K562 (cell line): Measurements from ENCODE around the gene TMEM135. TPM values are rescaled to one million over a fixed set of nuclear protein-coding genes. Genes with fewer than 3 reads are reported as not detected.

Experiments used
- ATAC-seq: fragments of 200-7000 bp; cut with Tn5 transposase; 3 replicates; pipeline ENCODE4 v1.9.1; 2020; ENCODE audit warnings: moderate library complexity
- BruUV-seq: library from RNA; stranded (reverse); fragments of 400-500 nt; replicated peaks from 2 replicates; lab custom pipeline; 2021; lab: Mats Ljungman, UMichigan
- CTCF ChIA-PET: fragments of 300-600 bp; formaldehyde crosslinking; extraction: SDS; loops from one replicate; lab custom pipeline; 2021; ENCODE audit warnings: low intra/inter-chr PET ratio; lab: Yijun Ruan, JAX
- POLR2A ChIA-PET: fragments of 300-600, 350-650 bp; sonication (Branson Sonifier 250); formaldehyde crosslinking; extraction: SDS; loops from one replicate; lab custom pipeline; 2021; ENCODE audit warnings: antibody characterized with exemption, inconsistent platforms; lab: Yijun Ruan, JAX
- DNase-seq, 4 experiments: peaks; one replicate each; pipeline versions ENCODE4 v3.0.0 to v3.0.0-alpha.2; 2011 to 2018; ENCODE audit warnings: low spot score in 3 of 4, mixed read lengths in 3 of 4; ENCODE audit errors: extremely low read depth in 1 of 4
- FAIRE-seq: peaks from 2 replicates; lab custom pipeline; 2011; peaks lifted over from hg19 to GRCh38; lab: Jason Lieb, UNC
- H2AFZ ChIP-seq: 2 replicates; pipeline ENCODE4 v1.6.0; 2011; ENCODE audit warnings: low read depth, low read length, control low read depth, inconsistent platforms
- H3K27ac ChIP-seq: fragments of 200-600 bp; 3 replicates; pipeline ENCODE4 v1.8.0; 2011; ENCODE audit warnings: low read depth, mild to moderate bottlenecking, control low read depth, inconsistent platforms, low read length, moderate library complexity, mixed read lengths; ENCODE audit errors: extremely low read depth
- H3K27me3 ChIP-seq, 2 experiments: fragments of 300-600 bp in 1 of 2; 2 replicates in 1 of 2; 3 replicates in 1 of 2; pipeline versions ENCODE4 v1.6.0 to v1.8.0; 2011; ENCODE audit warnings: inconsistent platforms in 2 of 2, low read length in 2 of 2, mild to moderate bottlenecking in 1 of 2, mixed read lengths in 1 of 2, moderate library complexity in 1 of 2; ENCODE audit not compliant: control insufficient read depth in 2 of 2, insufficient read depth in 2 of 2
- H3K36me3 ChIP-seq: fragments of 300-600 bp; 3 replicates; pipeline ENCODE4 v1.8.0; 2011; ENCODE audit warnings: mild to moderate bottlenecking, low read length, inconsistent platforms; ENCODE audit not compliant: control insufficient read depth, insufficient read depth
- H3K4me1 ChIP-seq, 2 experiments: fragments of 200-600 bp in 1 of 2; replicated peaks in 1 of 2; 2 replicates in 1 of 2; 3 replicates in 1 of 2; pipeline versions ENCODE4 v1.5.1 to v1.8.0; 2011; ENCODE audit warnings: inconsistent platforms in 2 of 2, low read length in 2 of 2, mild to moderate bottlenecking in 1 of 2, mixed read lengths in 1 of 2, moderate library complexity in 1 of 2; ENCODE audit not compliant: control insufficient read depth in 2 of 2, insufficient read depth in 2 of 2
- H3K4me2 ChIP-seq: 2 replicates; pipeline ENCODE4 v1.6.1; 2011; ENCODE audit warnings: low read length, control low read depth, inconsistent platforms, mixed read lengths; ENCODE audit not compliant: insufficient read depth
- H3K4me3 ChIP-seq: fragments of 200-600 bp; sonication (generic), shearing (Covaris generic); 2 replicates; pipeline ENCODE4 v1.5.1; 2016; ENCODE audit warnings: control low read depth, inconsistent platforms
- H3K79me2 ChIP-seq: fragments of 200-600 bp; 3 replicates; pipeline ENCODE4 v1.8.0; 2011; ENCODE audit warnings: low read length, inconsistent platforms; ENCODE audit not compliant: control insufficient read depth, insufficient read depth
- H3K9ac ChIP-seq, 2 experiments: 2 replicates each; pipeline versions ENCODE4 v1.6.0 to v1.6.1; 2011; ENCODE audit warnings: low read depth in 2 of 2, low read length in 2 of 2, control low read depth in 1 of 2, inconsistent platforms in 1 of 2, mild to moderate bottlenecking in 1 of 2, mixed read lengths in 1 of 2; ENCODE audit not compliant: insufficient read depth in 1 of 2
- H3K9me1 ChIP-seq: one replicate; pipeline ENCODE4 v1.6.0; 2011; ENCODE audit warnings: inconsistent platforms, mild to moderate bottlenecking, low read length, moderate library complexity; ENCODE audit not compliant: control insufficient read depth, insufficient read depth
- H3K9me3 ChIP-seq: replicated peaks from 2 replicates; pipeline ENCODE4 v1.5.1; 2011; ENCODE audit warnings: low read depth, low read length, inconsistent platforms; ENCODE audit not compliant: control insufficient read depth, insufficient read depth
- H4K20me1 ChIP-seq: replicated peaks from 2 replicates; pipeline ENCODE4 v1.6.1; 2011; ENCODE audit warnings: low read length, inconsistent platforms, mixed read lengths; ENCODE audit not compliant: control insufficient read depth, insufficient read depth
- BACH1 ChIP-seq: fragments of 200-800 bp; sonication (Bioruptor generic); IDR thresholded peaks from 2 replicates; pipeline ENCODE4 v1.6.1; 2016; ENCODE audit warnings: missing genetic modification characterization, missing compliant biosample characterization
- BCLAF1 ChIP-seq, 2 experiments: fragments of 450-650 bp in 1 of 2; IDR thresholded peaks; 2 replicates each; pipeline ENCODE4 v1.6.1; 2011 to 2017; ENCODE audit warnings: low read depth in 2 of 2, antibody characterized with exemption in 1 of 2, borderline replicate concordance in 1 of 2, low read length in 1 of 2, mild to moderate bottlenecking in 1 of 2, mixed read lengths in 1 of 2; ENCODE audit not compliant: control insufficient read depth in 1 of 2
- C11orf30 ChIP-seq: fragments of 450-650 bp; IDR thresholded peaks from 2 replicates; pipeline ENCODE4 v1.6.1; 2016; ENCODE audit warnings: low read depth, mild to moderate bottlenecking
- FOXA1 ChIP-seq: fragments of 450-650 bp; IDR thresholded peaks from 2 replicates; pipeline ENCODE4 v1.6.1; 2016; ENCODE audit warnings: mild to moderate bottlenecking, borderline replicate concordance
- HOXB6 ChIP-seq: fragments of 250-450 bp; sonication (Bioruptor Pico); IDR thresholded peaks from 2 replicates; pipeline ENCODE4 v1.5.1; 2022; ENCODE audit warnings: mild to moderate bottlenecking, borderline replicate concordance
- MEIS2 ChIP-seq: fragments of 450-650 bp; IDR thresholded peaks from 2 replicates; pipeline ENCODE4 v1.6.1; 2014; ENCODE audit warnings: mild to moderate bottlenecking; ENCODE audit not compliant: partially characterized antibody
- MTA1 ChIP-seq: fragments of 450-650 bp; IDR thresholded peaks from 2 replicates; pipeline ENCODE4 v1.6.1; 2017; ENCODE audit warnings: borderline replicate concordance
- NCOA1 ChIP-seq: fragments of 450-650 bp; IDR thresholded peaks from 2 replicates; pipeline ENCODE4 v1.6.1; 2016; ENCODE audit warnings: low read depth
- RAD21 ChIP-seq, 2 experiments: fragments of 250-450 bp in 1 of 2; fragments of 450-650 bp in 1 of 2; sonication (Bioruptor Pico) in 1 of 2; formaldehyde crosslinking in 1 of 2; IDR thresholded peaks in 1 of 2; conservative IDR thresholded peaks in 1 of 2; 2 replicates each; pipeline versions ENCODE4 v1.4.0 to v1.8.0; 2020 to 2022; ENCODE audit warnings: mild to moderate bottlenecking in 2 of 2, moderate library complexity in 1 of 2
- RNF2 ChIP-seq: sonication (generic); IDR thresholded peaks from 2 replicates; pipeline ENCODE4 v1.6.1; 2016
- XRCC3 ChIP-seq: fragments of 450-650 bp; IDR thresholded peaks from 2 replicates; pipeline ENCODE4 v1.6.1; 2017; ENCODE audit warnings: mild to moderate bottlenecking, moderate library complexity
- ZNF316 ChIP-seq: fragments of 450-650 bp; IDR thresholded peaks from 2 replicates; pipeline ENCODE4 v1.6.1; 2016
- ZNF354B ChIP-seq: fragments of 250-450 bp; sonication (Bioruptor Pico); IDR thresholded peaks from 2 replicates; pipeline ENCODE4 v1.4.0; 2020
- ZNF639 ChIP-seq, 2 experiments: fragments of 200-800 bp in 1 of 2; sonication (Bioruptor generic) in 1 of 2; sonication (generic) in 1 of 2; formaldehyde crosslinking in 1 of 2; IDR thresholded peaks in 1 of 2; conservative IDR thresholded peaks in 1 of 2; 2 replicates each; pipeline versions ENCODE4 v1.5.0 to v1.6.1; 2016 to 2020; ENCODE audit warnings: missing compliant biosample characterization in 1 of 2, missing genetic modification characterization in 1 of 2, missing genetic modification reagents in 1 of 2
- ZNF655 ChIP-seq: fragments of 250-450 bp; sonication (Bioruptor Pico); IDR thresholded peaks from 2 replicates; pipeline ENCODE4 v1.5.0; 2021
- WGBS: fragments of 100-300 bp; shearing (Covaris generic); methylation state at CpG from one replicate; pipeline ENCODE4 v1.1.6; 2016; ENCODE audit warnings: low coverage, mixed read lengths; ENCODE audit not compliant: insufficient coverage; ENCODE audit errors: missing lambda C conversion rate; 5-methylcytosine and 5-hydroxymethylcytosine counted together
- in situ Hi-C: fragments of 300-500 bp; cut with MboI; formaldehyde crosslinking; loops from 4 replicates; pipeline ENCODE4 v1.15.0; 2018; ENCODE audit warnings: inconsistent platforms, mixed read lengths
- intact Hi-C: fragments of 100-400 bp; cut with micrococcal nuclease; formaldehyde crosslinking; loops from 2 replicates; pipeline ENCODE4 v1.14.2; 2022
- polyA plus RNA-seq, 8 experiments: library from polyadenylated mRNA; depleted of rRNA in 4 of 8; stranded (reverse) in 5 of 8; unstranded in 3 of 8; fragments of >200 nt; fragmentation: Nextera tagmentation in 2 of 8; fragmentation: Illumina TruSeq in 1 of 8; extraction: Ambion mirVana in 2 of 8; extraction: Trizol in 1 of 8; gene quantifications; 2 replicates each; pipeline versions ENCODE4 v1.2.1 to v1.2.3, GENCODE V29; 2011 to 2014; ENCODE audit warnings: inconsistent platforms in 1 of 8, missing spikeins in 1 of 8
- total RNA-seq, 7 experiments: library from RNA; depleted of rRNA in 6 of 7; stranded (reverse); fragments of >200 nt in 6 of 7; fragmentation: Illumina TruSeq in 2 of 7; extraction: Trizol in 2 of 7; gene quantifications; 2 replicates each; pipeline versions ENCODE4 v1.2.1 to v1.2.3, GENCODE V29; 2011 to 2021; ENCODE audit warnings: low replicate concordance in 1 of 7
- TF ChIP-seq, protein P1 (sequence below), 2 experiments: fragments of 450-650 bp; conservative IDR thresholded peaks; 2 replicates each; pipeline ENCODE4 v1.6.1; 2017; ENCODE audit warnings: mild to moderate bottlenecking in 2 of 2, moderate library complexity in 2 of 2

TMEM135 gene
- total and polyA plus RNA-seq, 9 of the 15 experiments (the other 6 are each of a cell fraction or from before 2014, with no cell fraction given) = 17.3 to 53.6 (median 24.9) TPM

DNA sequence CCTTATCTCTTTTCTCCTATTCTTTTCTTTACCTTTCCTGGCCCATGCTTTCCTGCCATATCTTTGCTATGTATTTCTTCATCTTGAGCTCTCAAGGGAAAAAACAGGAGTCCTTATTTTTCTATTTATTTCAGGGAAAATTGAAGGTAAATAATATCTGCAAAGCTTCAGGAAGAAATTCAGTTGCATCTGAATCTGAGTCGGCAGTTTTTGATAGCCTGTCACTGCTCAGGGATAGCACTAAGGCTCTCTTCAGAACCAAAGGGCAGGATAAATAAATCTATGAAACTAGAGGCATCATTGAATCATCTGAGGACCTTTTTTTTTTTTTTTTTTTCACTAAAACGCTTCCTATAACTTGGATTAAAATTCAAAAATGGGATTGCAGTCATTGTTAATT is 288.9 kb downstream of the TMEM135 start:
- BruUV-seq = no TSS peak
- intact Hi-C loops = no loop called here
- Histone ChIP-seq H3K9ac (no peak overlapping the region), H3K9me3 (no peaks in the 10 kb centered on the region), H3K27ac (no peak overlapping the region), H3K36me3 (peaks cover 9% of the 10 kb centered on the region; the same call in 2 of the 3 replicates), H4K20me1 (no peaks in the 10 kb centered on the region), H3K4me1 (no peaks in the 10 kb centered on the region), H3K79me2 (no peaks in the 10 kb centered on the region), H3K9me1 (no peaks in the 10 kb centered on the region), H3K4me2 (no peak overlapping the region), H2AFZ (no peak overlapping the region), H3K4me3 (no peak overlapping the region), H3K27me3 (no peaks in the 10 kb centered on the region)
- ATAC-seq = no peak
- in situ Hi-C loops = no loop called here
- ChIA-PET CTCF (no interaction called here), POLR2A (interaction anchor here (1.0 kb wide), 1 partner anchor 26 kb away, joined by 4 read pairs; no protein-coding TSS in a partner anchor)
- 50% methylated on average over 2 of the region's 2 CpGs for WGBS
- FAIRE-seq = no peak
- DNase-seq = no peak
- TF ChIP-seq BACH1 (tag) (no peak), HOXB6 (CRISPR knock-in tag) (no peak), ZNF316 (peak; percentile 71), RNF2 (no peak), C11orf30 (peak; percentile 40), ZNF639 (CRISPR knock-in tag; conservative IDR thresholded peaks at IDR 0.05 in 1 of 2, IDR thresholded peaks at IDR 0.05 in 1 of 2) (no peak), XRCC3 (no peak), RAD21 (CRISPR knock-in tag; conservative IDR thresholded peaks at IDR 0.05 in 1 of 2, IDR thresholded peaks at IDR 0.05 in 1 of 2) (no peak), FOXA1 (no peak), MTA1 (no peak), ZNF655 (CRISPR knock-in tag) (no peak), ZNF354B (CRISPR knock-in tag) (no peak), BCLAF1 (IDR thresholded peaks at IDR 0.05; ENCODE audit: borderline replicate concordance in 1 of 2, control insufficient read depth in 1 of 2, low read depth in 2 of 2, low read length in 1 of 2) (no peak), MEIS2 (no peak), NCOA1 (no peak)
- TF ChIP-seq, protein P1, sequence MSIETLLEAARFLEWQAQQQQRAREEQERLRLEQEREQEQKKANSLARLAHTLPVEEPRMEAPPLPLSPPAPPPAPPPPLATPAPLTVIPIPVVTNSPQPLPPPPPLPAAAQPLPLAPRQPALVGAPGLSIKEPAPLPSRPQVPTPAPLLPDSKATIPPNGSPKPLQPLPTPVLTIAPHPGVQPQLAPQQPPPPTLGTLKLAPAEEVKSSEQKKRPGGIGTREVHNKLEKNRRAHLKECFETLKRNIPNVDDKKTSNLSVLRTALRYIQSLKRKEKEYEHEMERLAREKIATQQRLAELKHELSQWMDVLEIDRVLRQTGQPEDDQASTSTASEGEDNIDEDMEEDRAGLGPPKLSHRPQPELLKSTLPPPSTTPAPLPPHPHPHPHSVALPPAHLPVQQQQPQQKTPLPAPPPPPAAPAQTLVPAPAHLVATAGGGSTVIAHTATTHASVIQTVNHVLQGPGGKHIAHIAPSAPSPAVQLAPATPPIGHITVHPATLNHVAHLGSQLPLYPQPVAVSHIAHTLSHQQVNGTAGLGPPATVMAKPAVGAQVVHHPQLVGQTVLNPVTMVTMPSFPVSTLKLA (conservative IDR thresholded peaks at IDR 0.05) = no peak
